ENCODE results near the gene PSPC1. TPM values are rescaled to one million over a fixed set of nuclear protein-coding genes. Genes with fewer than 3 reads are reported as not detected.

PSPC1 gene
- total RNA-seq, 4 donors from 2014 or later: 41.6 to 53.8 (median 44.1) TPM

DNA sequence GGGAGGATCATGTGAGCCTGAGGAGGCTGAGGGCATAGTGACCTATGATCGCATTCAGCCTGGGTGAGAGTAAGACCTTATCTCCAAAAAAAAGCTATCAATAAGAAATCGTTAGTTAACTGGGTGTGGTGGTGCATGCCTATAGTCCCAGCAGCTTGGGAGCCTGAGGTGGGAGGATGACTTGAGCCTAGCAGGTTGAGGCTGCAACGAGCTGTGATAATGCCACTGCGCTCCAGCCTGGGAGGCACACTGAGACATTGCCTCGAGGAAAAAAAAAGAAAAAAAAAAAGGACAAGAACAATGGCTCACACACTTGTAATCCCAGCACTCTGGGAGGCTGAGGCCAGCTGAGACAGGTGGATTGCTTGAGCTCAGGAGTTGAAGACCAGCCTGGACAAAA, 16.2 kb downstream of the PSPC1 start:
- no peak overlapping the region for H3K4me3 ChIP-seq
- intact Hi-C loops (cut with DNase I; ENCODE audit: low total_unique reads) (no loop called here), in situ Hi-C loops (cut with MboI; ENCODE audit: low sequenced_read_pairs in 4 of 4) (no loop called here)
- peaks cover 18 to 21% of the 10 kb centered on the region in 2 donors for H3K4me1 ChIP-seq
- ATAC-seq (no peak), DNase-seq (no peak)
- TF ChIP-seq, protein P1, sequence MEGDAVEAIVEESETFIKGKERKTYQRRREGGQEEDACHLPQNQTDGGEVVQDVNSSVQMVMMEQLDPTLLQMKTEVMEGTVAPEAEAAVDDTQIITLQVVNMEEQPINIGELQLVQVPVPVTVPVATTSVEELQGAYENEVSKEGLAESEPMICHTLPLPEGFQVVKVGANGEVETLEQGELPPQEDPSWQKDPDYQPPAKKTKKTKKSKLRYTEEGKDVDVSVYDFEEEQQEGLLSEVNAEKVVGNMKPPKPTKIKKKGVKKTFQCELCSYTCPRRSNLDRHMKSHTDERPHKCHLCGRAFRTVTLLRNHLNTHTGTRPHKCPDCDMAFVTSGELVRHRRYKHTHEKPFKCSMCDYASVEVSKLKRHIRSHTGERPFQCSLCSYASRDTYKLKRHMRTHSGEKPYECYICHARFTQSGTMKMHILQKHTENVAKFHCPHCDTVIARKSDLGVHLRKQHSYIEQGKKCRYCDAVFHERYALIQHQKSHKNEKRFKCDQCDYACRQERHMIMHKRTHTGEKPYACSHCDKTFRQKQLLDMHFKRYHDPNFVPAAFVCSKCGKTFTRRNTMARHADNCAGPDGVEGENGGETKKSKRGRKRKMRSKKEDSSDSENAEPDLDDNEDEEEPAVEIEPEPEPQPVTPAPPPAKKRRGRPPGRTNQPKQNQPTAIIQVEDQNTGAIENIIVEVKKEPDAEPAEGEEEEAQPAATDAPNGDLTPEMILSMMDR (IDR thresholded peaks at IDR 0.05 in 4 of 5, conservative IDR thresholded peaks at IDR 0.05 in 1 of 5): no peak
- TF ChIP-seq POLR2A (IDR thresholded peaks at IDR 0.05): no peak
- no peak overlapping the region for H3K27ac ChIP-seq
- H3K9me3 ChIP-seq: no peaks in the 10 kb centered on the region
- H3K27me3 ChIP-seq: no peaks in the 10 kb centered on the region
- H3K36me3 ChIP-seq: peaks cover 0 to 22% of the 10 kb centered on the region in 2 donors

DNA sequence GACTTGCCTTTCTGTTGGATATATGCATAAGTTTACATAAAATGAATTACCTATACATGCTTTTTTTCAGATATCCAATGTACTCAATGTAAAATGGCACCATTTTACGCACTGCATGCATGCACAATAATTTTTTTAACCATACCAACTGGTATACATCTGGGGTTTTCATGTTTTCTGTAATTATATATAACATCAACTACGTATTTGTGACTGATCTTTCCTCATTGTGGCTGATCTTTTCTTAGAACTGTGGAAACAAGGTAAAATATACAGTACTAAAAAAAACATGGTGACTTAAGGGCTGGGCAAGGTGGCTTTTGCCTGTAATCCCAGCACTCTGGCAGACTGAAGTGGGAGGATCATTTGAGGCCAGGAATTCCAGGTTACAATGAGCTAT, 18.5 kb downstream of the PSPC1 start:
- intact Hi-C loops (cut with DNase I; ENCODE audit: low total_unique reads): no loop called here
- H3K36me3 ChIP-seq: peaks cover 0 to under 1% of the 10 kb centered on the region in 2 donors
- H3K4me1 ChIP-seq: peaks cover 18 to 22% of the 10 kb centered on the region in 2 donors

DNA sequence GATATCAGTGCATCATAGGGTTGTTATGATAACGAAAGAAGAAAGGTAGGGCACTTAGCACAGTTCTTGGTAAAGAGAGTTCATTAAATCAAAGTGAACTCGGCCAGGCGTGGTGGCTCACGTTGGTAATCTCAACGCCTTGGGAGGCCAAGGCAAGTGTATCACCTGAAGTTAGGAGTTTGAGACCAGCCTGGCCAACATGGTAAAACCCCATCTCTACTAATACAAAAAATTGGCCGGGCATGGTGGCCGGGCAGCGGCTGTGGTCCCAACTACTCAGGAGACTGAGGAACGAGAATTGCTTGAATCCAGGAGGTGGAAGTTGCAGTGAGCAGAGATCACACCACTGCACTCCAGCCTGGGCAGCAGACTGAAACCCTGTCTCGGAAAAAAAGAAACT, 19.1 kb downstream of the PSPC1 start:
- in situ Hi-C loops (cut with MboI; ENCODE audit: low sequenced_read_pairs in 4 of 4) (no loop called here), intact Hi-C loops (cut with DNase I; ENCODE audit: low total_unique reads) (no loop called here)
- no peak overlapping the region for H3K4me3 ChIP-seq
- H3K36me3 ChIP-seq: peaks cover 0 to 6% of the 10 kb centered on the region in 2 donors
- TF ChIP-seq, protein P1 (IDR thresholded peaks at IDR 0.05 in 4 of 5, conservative IDR thresholded peaks at IDR 0.05 in 1 of 5): no peak
- no peak for TF ChIP-seq POLR2A (IDR thresholded peaks at IDR 0.05)
- H3K4me1 ChIP-seq: peaks cover 18 to 22% of the 10 kb centered on the region in 2 donors
- H3K9me3 ChIP-seq: no peaks in the 10 kb centered on the region
- DNase-seq (no peak), ATAC-seq (no peak)
- H3K27me3 ChIP-seq: no peaks in the 10 kb centered on the region
- no peak overlapping the region for H3K27ac ChIP-seq

More for the DNA sequence above, 18.5 kb downstream of the PSPC1 start:
- TF ChIP-seq, protein P1 (IDR thresholded peaks at IDR 0.05 in 4 of 5, conservative IDR thresholded peaks at IDR 0.05 in 1 of 5): no peak
- TF ChIP-seq POLR2A (IDR thresholded peaks at IDR 0.05): no peak
- H3K9me3 ChIP-seq: no peaks in the 10 kb centered on the region
- DNase-seq (no peak), ATAC-seq (no peak)
- no peak overlapping the region for H3K27ac ChIP-seq
- in situ Hi-C loops (cut with MboI; ENCODE audit: low sequenced_read_pairs in 4 of 4): no loop called here
- H3K4me3 ChIP-seq: no peak overlapping the region
- H3K27me3 ChIP-seq: no peaks in the 10 kb centered on the region

DNA sequence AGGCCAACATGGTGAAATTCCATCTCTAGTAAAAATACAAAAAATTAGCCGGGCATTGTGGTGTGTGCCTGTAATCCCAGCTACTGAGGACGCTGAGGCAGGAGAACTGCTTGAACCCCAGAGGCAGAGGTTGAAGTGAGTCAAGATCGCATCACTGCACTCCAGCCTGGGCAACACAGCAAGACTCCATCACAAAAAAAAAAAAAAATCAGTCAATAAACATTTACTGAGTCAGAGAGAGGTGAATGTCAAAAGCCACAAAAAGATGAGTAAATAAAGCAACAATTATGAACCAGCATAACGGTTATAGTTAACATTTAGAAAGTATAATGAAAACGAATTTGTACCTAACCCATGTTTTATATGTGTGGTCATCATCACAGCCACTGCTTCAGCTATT, 23.1 kb downstream of the PSPC1 start:
- Histone ChIP-seq H3K27ac (no peak overlapping the region), H3K4me1 (peaks cover 12 to 15% of the 10 kb centered on the region in 2 donors), H3K4me3 (no peak overlapping the region), H3K9me3 (no peaks in the 10 kb centered on the region), H3K36me3 (peaks cover 0 to 22% of the 10 kb centered on the region in 2 donors), H3K27me3 (no peaks in the 10 kb centered on the region)
- ATAC-seq (no peak), DNase-seq (no peak)
- in situ Hi-C loops (cut with MboI; ENCODE audit: low sequenced_read_pairs in 4 of 4) (no loop called here), intact Hi-C loops (cut with DNase I; ENCODE audit: low total_unique reads) (no loop called here)
- TF ChIP-seq POLR2A (IDR thresholded peaks at IDR 0.05): no peak
- TF ChIP-seq, protein P1 (IDR thresholded peaks at IDR 0.05 in 4 of 5, conservative IDR thresholded peaks at IDR 0.05 in 1 of 5): no peak

DNA sequence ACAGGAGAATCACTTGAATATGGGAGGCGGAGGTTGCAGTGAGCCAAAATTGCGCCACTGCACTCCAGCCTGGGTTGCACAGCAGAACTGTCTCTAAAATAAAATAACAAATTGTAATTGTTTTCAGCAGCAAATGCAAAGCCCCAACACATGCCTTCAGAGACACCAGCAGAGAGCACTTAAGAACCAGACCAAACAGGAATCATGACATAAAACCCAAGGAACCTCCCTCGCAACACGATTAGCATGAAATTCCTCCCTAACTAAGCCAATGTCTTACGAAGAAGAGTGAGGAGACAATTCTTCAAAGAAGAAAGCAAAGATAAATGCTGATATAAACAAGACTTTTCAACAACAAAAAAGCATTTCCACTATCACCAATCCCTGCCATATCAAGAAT, 40.1 kb downstream of the PSPC1 start:
- peaks cover 0 to 23% of the 10 kb centered on the region in 2 donors for H3K36me3 ChIP-seq
- intact Hi-C loops (cut with DNase I; ENCODE audit: low total_unique reads) (no loop called here), in situ Hi-C loops (cut with MboI; ENCODE audit: low sequenced_read_pairs in 4 of 4) (no loop called here)
- no peak overlapping the region for H3K4me3 ChIP-seq
- no peak overlapping the region for H3K27ac ChIP-seq
- ATAC-seq (no peak), DNase-seq (no peak)
- TF ChIP-seq POLR2A (IDR thresholded peaks at IDR 0.05): no peak
- TF ChIP-seq, protein P1 (IDR thresholded peaks at IDR 0.05 in 4 of 5, conservative IDR thresholded peaks at IDR 0.05 in 1 of 5): no peak
- no peaks in the 10 kb centered on the region for H3K27me3 ChIP-seq
- H3K4me1 ChIP-seq: no peaks in the 10 kb centered on the region
- H3K9me3 ChIP-seq: no peaks in the 10 kb centered on the region

Data from gastrocnemius medialis (tissue), 4 donors.